PC-3 (cell line): ENCODE results near the gene PFN4.

ENCODE experiments used
- CTCF ChIP-seq: fragments of 300-600 bp; sonication (generic); conservative IDR thresholded peaks from 2 replicates; pipeline ENCODE4 v1.5.1; 2017; ENCODE audit warnings: antibody characterized with exemption, low read depth, mild to moderate bottlenecking, low read length
- EZH2phosphoT487 ChIP-seq: fragments of 300-600 bp; sonication (generic); IDR thresholded peaks from 2 replicates; pipeline ENCODE4 v1.6.1; 2018; ENCODE audit warnings: mild to moderate bottlenecking, antibody characterized with exemption, low read length, borderline replicate concordance

DNA sequence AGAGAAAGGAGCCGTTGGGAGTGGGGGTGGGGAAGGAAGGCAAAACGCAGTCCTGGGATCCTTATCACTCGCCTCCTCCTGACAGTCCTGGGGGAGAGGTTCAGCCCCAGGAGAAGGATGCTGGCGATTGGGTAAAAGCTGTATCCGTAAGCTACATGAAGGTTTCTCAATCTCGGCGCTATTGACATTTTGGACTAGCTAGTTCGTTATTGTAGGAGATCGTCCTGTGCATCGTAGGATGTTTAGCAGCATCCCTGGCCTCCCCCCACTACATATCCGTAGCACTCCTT lies 38.0 kb downstream of the PFN4 start:
- TF ChIP-seq CTCF = no peak
- no peak for TF ChIP-seq EZH2phosphoT487
